ENCODE measurements around the gene NFXL1. TPM values are rescaled to one million over a fixed set of nuclear protein-coding genes. Genes with fewer than 3 reads are reported as not detected.

Gene NFXL1
- total RNA-seq, 2 donors from 2014 or later, result 14.0 to 14.2 TPM

DNA sequence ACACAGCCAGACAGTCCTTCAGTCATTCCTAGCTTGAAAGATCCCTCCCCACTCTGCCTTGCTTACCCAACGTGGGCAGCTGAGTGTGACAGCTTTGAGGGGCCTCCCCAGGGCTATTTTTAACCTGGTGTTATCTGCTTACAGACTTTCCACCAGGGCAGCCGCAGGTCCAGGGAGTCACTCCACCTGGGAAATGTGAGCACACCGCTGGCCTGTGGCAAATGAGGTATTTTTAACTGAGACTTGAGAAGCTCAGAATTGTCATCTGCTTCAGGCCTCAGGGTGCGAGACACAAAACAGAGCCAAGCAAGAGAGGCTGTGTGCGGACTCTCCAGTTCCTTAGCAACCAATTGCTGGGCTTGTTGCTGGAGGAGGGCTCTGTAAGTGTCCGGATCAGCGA, 89.5 kb downstream of the NFXL1 start:
- TF ChIP-seq, protein P1, sequence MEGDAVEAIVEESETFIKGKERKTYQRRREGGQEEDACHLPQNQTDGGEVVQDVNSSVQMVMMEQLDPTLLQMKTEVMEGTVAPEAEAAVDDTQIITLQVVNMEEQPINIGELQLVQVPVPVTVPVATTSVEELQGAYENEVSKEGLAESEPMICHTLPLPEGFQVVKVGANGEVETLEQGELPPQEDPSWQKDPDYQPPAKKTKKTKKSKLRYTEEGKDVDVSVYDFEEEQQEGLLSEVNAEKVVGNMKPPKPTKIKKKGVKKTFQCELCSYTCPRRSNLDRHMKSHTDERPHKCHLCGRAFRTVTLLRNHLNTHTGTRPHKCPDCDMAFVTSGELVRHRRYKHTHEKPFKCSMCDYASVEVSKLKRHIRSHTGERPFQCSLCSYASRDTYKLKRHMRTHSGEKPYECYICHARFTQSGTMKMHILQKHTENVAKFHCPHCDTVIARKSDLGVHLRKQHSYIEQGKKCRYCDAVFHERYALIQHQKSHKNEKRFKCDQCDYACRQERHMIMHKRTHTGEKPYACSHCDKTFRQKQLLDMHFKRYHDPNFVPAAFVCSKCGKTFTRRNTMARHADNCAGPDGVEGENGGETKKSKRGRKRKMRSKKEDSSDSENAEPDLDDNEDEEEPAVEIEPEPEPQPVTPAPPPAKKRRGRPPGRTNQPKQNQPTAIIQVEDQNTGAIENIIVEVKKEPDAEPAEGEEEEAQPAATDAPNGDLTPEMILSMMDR (IDR thresholded peaks at IDR 0.05), result no peak
- TF ChIP-seq POLR2A (IDR thresholded peaks at IDR 0.05), result no peak
- Histone ChIP-seq H3K4me1 (peaks cover 8% of the 10 kb centered on the region), H3K27me3 (no peaks in the 10 kb centered on the region), H3K36me3 (replicated peaks in 1 of 2; ENCODE audit: insufficient read depth in 1 of 2, low read depth in 2 of 2) (no peaks in the 10 kb centered on the region), H3K27ac (no peak overlapping the region), H3K4me3 (no peak overlapping the region), H3K9me3 (no peaks in the 10 kb centered on the region)
- 34 to 39% methylated on average over 7 of the region's 7 CpGs for WGBS, 2 donors
- ATAC-seq (no peak), DNase-seq (peak in 1 of 4 donors; percentile 16)
- intact Hi-C loops (cut with DNase I), result no loop called here

DNA sequence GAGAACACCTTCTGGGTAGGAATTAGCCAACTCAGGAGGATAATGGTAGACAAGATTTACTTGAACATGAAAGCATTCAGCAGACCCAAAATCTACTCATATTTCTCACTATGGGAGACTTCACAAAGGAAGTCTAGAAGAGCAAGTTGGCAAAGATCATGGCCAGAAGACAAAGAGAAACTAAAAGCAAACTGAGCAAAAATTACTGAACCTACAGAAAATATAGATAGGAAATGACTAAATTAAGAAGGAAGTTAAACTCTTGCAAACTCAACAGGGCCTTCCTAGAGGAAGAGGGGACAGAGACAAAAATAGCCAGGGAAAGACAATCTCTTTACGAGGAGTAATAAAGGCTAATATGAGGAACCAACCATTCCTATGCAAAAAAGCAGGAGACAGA, 95.2 kb downstream of the NFXL1 start:
- no peak for TF ChIP-seq POLR2A (IDR thresholded peaks at IDR 0.05)
- TF ChIP-seq, protein P1 (IDR thresholded peaks at IDR 0.05), result no peak
- no peak for ATAC-seq
- WGBS, 2 donors, result 56 to 89% methylated on average over 1 of the region's 1 CpG

GRCh38 chr4:47817275-47817674, 97.1 kb downstream of the NFXL1 start:
- TF ChIP-seq, protein P1 (IDR thresholded peaks at IDR 0.05), result no peak
- TF ChIP-seq POLR2A (IDR thresholded peaks at IDR 0.05), result no peak
- Histone ChIP-seq H3K36me3 (replicated peaks in 1 of 2; ENCODE audit: insufficient read depth in 1 of 2, low read depth in 2 of 2) (no peaks in the 10 kb centered on the region), H3K9me3 (no peaks in the 10 kb centered on the region), H3K27ac (no peak overlapping the region), H3K4me1 (no peaks in the 10 kb centered on the region), H3K4me3 (no peak overlapping the region), H3K27me3 (no peaks in the 10 kb centered on the region)
- intact Hi-C loops (cut with DNase I), result no loop called here
- DNase-seq (peak in 1 of 4 donors; percentile 33), ATAC-seq (no peak)

More for the DNA sequence above, 95.2 kb downstream of the NFXL1 start:
- intact Hi-C loops (cut with DNase I), result no loop called here
- DNase-seq, result no peak
- no peaks in the 10 kb centered on the region for H3K4me1 ChIP-seq
- no peaks in the 10 kb centered on the region for H3K9me3 ChIP-seq
- no peaks in the 10 kb centered on the region for H3K27me3 ChIP-seq
- no peaks in the 10 kb centered on the region for H3K36me3 ChIP-seq (replicated peaks in 1 of 2; ENCODE audit: insufficient read depth in 1 of 2, low read depth in 2 of 2)
- no peak overlapping the region for H3K27ac ChIP-seq
- no peak overlapping the region for H3K4me3 ChIP-seq

- TF ChIP-seq, protein P1 (IDR thresholded peaks at IDR 0.05), result no peak
- TF ChIP-seq POLR2A (IDR thresholded peaks at IDR 0.05), result no peak
- ATAC-seq (no peak), DNase-seq (no peak)
- Histone ChIP-seq H3K36me3 (replicated peaks in 1 of 2; ENCODE audit: insufficient read depth in 1 of 2, low read depth in 2 of 2) (no peaks in the 10 kb centered on the region), H3K27ac (no peak overlapping the region), H3K4me1 (no peaks in the 10 kb centered on the region), H3K4me3 (no peak overlapping the region), H3K9me3 (no peaks in the 10 kb centered on the region), H3K27me3 (no peaks in the 10 kb centered on the region)
- WGBS, 2 donors, result 74 to 84% methylated on average over 2 of the region's 2 CpGs
- intact Hi-C loops (cut with DNase I), result no loop called here
These were observed 97.6 kb downstream of the NFXL1 start for GRCh38 chr4:47816748-47817147.

DNA sequence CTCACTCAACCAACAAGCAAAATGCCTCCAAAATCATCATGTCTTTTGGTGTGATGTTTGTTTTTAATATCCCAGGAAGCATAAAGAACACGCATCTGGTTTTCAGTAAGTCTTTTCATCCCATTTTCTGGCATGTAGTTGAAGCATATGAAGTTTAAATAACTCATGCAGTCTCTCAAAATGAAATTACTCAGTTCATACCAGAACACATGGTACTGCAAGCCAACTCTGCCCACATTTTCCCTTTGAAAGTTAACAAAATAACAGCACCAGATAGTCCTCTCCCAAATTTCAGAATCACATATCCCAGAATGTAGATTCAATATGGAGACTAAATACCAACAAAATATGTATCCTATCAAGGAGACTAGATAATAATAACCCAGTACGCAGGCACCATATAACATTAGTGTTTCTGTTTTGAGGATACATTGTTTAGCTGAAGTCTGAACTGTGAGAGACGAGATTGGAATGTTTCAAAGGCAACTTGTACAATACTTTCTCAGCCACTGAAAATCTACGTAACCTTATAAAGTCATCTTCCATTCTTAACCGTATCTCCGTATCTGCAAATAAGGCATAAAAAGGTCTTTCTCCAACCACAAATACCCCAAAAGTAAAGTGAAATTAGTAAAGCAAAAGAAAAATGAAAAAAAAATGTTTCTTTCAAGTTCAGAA, 99.6 kb downstream of the NFXL1 start:
- no peak overlapping the region for H3K4me3 ChIP-seq
- no peaks in the 10 kb centered on the region for H3K36me3 ChIP-seq (replicated peaks in 1 of 2; ENCODE audit: insufficient read depth in 1 of 2, low read depth in 2 of 2)
- no peak for DNase-seq
- WGBS, 2 donors, result 86% methylated on average over 6 of the region's 6 CpGs
- H3K9me3 ChIP-seq, result no peaks in the 10 kb centered on the region
- intact Hi-C loops (cut with DNase I), result no loop called here
- ATAC-seq, result no peak
- H3K27ac ChIP-seq, result no peak overlapping the region
- no peaks in the 10 kb centered on the region for H3K4me1 ChIP-seq
- H3K27me3 ChIP-seq, result no peaks in the 10 kb centered on the region
- TF ChIP-seq, protein P1 (IDR thresholded peaks at IDR 0.05), result no peak
- TF ChIP-seq POLR2A (IDR thresholded peaks at IDR 0.05), result no peak

Measured in body of pancreas (tissue), 4 donors.